ENCODE data around the gene TOR4A.

TOR4A gene

GRCh38 chr9:137295238-137295811 lies 17.8 kb downstream of the TOR4A start:
- peak; percentile 78 for DNase-seq (ENCODE audit: low spot score)

GRCh38 chr9:137295849-137296669 lies 18.5 kb downstream of the TOR4A start:
- no peak for DNase-seq (ENCODE audit: low spot score)

GRCh38 chr9:137296670-137297664 lies 19.4 kb downstream of the TOR4A start:
- no peak for DNase-seq (ENCODE audit: low spot score)

- no peak for DNase-seq (ENCODE audit: low spot score)
Measured at GRCh38 chr9:137297966-137298365, 20.4 kb downstream of the TOR4A start.

- DNase-seq (ENCODE audit: low spot score): no peak
Measured at GRCh38 chr9:137298401-137299202, 21.1 kb downstream of the TOR4A start.

GRCh38 chr9:137299203-137299565 lies 21.7 kb downstream of the TOR4A start:
- DNase-seq (ENCODE audit: low spot score): no peak

- DNase-seq (ENCODE audit: low spot score): no peak
Measured at GRCh38 chr9:137299938-137300337, 22.4 kb downstream of the TOR4A start.

- DNase-seq (ENCODE audit: low spot score): no peak
Measured at GRCh38 chr9:137300567-137301080, 23.1 kb downstream of the TOR4A start.

- no peak for DNase-seq (ENCODE audit: low spot score)
Measured at GRCh38 chr9:137301081-137301947, 23.8 kb downstream of the TOR4A start.

GRCh38 chr9:137302118-137302448 lies 24.6 kb downstream of the TOR4A start, which contains the start of gene NRARP:
Gene NRARP, minus strand, starts transcription at chr9:137302271. Its CDS starts 343 bp downstream, at chr9:137301928.
- DNase-seq (ENCODE audit: low spot score): peak; percentile 83

GRCh38 chr9:137302449-137303150 lies 25.1 kb downstream of the TOR4A start:
- DNase-seq (ENCODE audit: low spot score): peak; percentile 77

GRCh38 chr9:137303151-137303892 lies 25.8 kb downstream of the TOR4A start:
- DNase-seq (ENCODE audit: low spot score): no peak

- no peak for DNase-seq (ENCODE audit: low spot score)
Measured at GRCh38 chr9:137303893-137304382, 26.4 kb downstream of the TOR4A start.

GRCh38 chr9:137304383-137305059 lies 27.0 kb downstream of the TOR4A start:
- no peak for DNase-seq (ENCODE audit: low spot score)

GRCh38 chr9:137305060-137305797 lies 27.7 kb downstream of the TOR4A start:
- DNase-seq (ENCODE audit: low spot score): peak; percentile 63

- DNase-seq (ENCODE audit: low spot score): no peak
Measured at GRCh38 chr9:137305798-137306065, 28.2 kb downstream of the TOR4A start.

GRCh38 chr9:137306066-137306849 lies 28.7 kb downstream of the TOR4A start:
- no peak for DNase-seq (ENCODE audit: low spot score)
